ENCODE measurements around the gene NCAN. TPM values are rescaled to one million over a fixed set of nuclear protein-coding genes. Genes with fewer than 3 reads are reported as not detected.

Gene NCAN
- total and polyA plus RNA-seq, 8 donors: 0.03 to 0.14 (median 0.09) TPM; not detected in 2

DNA sequence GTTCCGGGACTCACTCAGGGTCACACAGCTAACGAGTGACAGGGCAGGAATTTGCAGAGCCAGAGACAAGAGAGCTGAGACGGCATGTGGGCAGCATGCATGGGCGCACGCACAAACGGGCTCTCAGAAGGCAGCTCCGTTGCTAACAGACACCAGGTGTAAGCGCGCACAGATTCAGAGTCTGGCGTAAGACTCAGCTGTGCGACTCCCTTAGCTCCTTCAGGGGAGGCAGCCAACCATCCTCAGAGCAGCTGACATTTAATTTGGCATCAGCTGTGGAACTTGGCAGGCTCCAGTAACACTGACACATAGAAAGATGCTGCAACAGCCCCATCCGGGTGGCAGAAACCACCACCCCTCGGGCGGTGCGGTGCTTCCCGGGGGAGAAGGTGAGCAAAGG is 68.8 kb downstream of the NCAN start:
- ATAC-seq (no peak), DNase-seq (peak in 1 of 4 donors; percentile 19)
- H3K27ac ChIP-seq: no peak overlapping the region
- TF ChIP-seq, protein P1, sequence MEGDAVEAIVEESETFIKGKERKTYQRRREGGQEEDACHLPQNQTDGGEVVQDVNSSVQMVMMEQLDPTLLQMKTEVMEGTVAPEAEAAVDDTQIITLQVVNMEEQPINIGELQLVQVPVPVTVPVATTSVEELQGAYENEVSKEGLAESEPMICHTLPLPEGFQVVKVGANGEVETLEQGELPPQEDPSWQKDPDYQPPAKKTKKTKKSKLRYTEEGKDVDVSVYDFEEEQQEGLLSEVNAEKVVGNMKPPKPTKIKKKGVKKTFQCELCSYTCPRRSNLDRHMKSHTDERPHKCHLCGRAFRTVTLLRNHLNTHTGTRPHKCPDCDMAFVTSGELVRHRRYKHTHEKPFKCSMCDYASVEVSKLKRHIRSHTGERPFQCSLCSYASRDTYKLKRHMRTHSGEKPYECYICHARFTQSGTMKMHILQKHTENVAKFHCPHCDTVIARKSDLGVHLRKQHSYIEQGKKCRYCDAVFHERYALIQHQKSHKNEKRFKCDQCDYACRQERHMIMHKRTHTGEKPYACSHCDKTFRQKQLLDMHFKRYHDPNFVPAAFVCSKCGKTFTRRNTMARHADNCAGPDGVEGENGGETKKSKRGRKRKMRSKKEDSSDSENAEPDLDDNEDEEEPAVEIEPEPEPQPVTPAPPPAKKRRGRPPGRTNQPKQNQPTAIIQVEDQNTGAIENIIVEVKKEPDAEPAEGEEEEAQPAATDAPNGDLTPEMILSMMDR (IDR thresholded peaks at IDR 0.05): no peak
- no peak overlapping the region for H3K4me3 ChIP-seq
- no peaks in the 10 kb centered on the region for H3K9me3 ChIP-seq
- no peaks in the 10 kb centered on the region for H3K27me3 ChIP-seq
- peaks cover 0 to 100% of the 10 kb centered on the region in 2 donors for H3K36me3 ChIP-seq
- intact Hi-C loops (cut with DNase I): no loop called here
- H3K4me1 ChIP-seq: no peaks in the 10 kb centered on the region

DNA sequence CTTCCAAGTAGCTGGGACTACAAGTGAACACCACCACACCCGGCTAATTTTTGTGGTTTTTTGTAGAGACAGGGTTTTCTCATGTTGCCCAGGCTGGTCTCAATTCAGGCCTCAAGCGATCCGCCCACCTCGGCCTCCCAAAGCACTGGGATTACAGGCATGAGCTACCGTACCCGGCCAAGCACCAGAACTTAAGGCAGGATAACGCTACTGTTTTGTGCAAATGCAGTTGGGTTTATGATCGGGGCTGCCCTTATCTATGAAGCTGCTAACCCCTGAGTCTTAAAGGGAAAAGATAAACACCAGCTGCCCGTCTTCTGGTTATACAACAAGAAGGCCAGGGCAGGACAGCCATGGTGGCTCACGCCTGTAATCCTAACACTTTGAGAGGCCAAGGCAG is 73.9 kb downstream of the NCAN start:
- H3K4me1 ChIP-seq: no peaks in the 10 kb centered on the region
- DNase-seq (no peak), ATAC-seq (no peak)
- H3K27me3 ChIP-seq: no peaks in the 10 kb centered on the region
- intact Hi-C loops (cut with DNase I): no loop called here
- H3K9me3 ChIP-seq: no peaks in the 10 kb centered on the region
- H3K4me3 ChIP-seq: no peak overlapping the region
- TF ChIP-seq, protein P1 (IDR thresholded peaks at IDR 0.05): no peak
- H3K36me3 ChIP-seq: peaks cover 0 to 99% of the 10 kb centered on the region in 2 donors
- no peak overlapping the region for H3K27ac ChIP-seq

GRCh38 chr19:19292607-19293006 is 80.8 kb downstream of the NCAN start:
- no peak overlapping the region for H3K4me3 ChIP-seq
- peaks cover 0 to 6% of the 10 kb centered on the region in 2 donors for H3K9me3 ChIP-seq
- no peak overlapping the region for H3K27ac ChIP-seq
- TF ChIP-seq, protein P1 (IDR thresholded peaks at IDR 0.05): no peak
- intact Hi-C loops (cut with DNase I): no loop called here
- no peaks in the 10 kb centered on the region for H3K4me1 ChIP-seq
- no peak for DNase-seq
- H3K27me3 ChIP-seq: no peaks in the 10 kb centered on the region
- ATAC-seq: no peak
- H3K36me3 ChIP-seq: peaks cover 0 to 98% of the 10 kb centered on the region in 2 donors

DNA sequence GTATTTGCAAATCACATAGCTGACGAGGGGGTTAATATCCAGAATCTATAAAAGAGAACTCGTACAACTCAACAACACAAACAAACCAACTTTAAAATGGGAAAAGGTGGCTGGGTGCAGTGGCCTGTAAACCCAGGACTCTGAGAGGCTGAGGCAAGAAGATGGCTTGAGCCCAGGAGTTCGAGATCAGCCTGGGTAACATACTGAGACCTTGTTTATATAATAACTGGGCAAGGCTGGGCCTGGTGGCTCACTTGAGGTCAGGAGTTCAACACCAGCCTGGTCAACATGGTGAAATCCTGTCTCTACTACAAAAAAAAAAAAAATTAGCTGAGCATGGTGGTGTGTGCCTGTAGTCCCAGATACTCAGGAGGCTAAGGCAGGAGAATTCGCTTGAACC is 83.2 kb downstream of the NCAN start:
- no peak for DNase-seq
- TF ChIP-seq, protein P1 (IDR thresholded peaks at IDR 0.05): no peak
- no peak for ATAC-seq
- Histone ChIP-seq H3K9me3 (peaks cover 0 to 6% of the 10 kb centered on the region in 2 donors), H3K27ac (no peak overlapping the region), H3K36me3 (peaks cover 0 to 93% of the 10 kb centered on the region in 2 donors), H3K4me1 (no peaks in the 10 kb centered on the region), H3K27me3 (no peaks in the 10 kb centered on the region), H3K4me3 (no peak overlapping the region)
- intact Hi-C loops (cut with DNase I): no loop called here

DNA sequence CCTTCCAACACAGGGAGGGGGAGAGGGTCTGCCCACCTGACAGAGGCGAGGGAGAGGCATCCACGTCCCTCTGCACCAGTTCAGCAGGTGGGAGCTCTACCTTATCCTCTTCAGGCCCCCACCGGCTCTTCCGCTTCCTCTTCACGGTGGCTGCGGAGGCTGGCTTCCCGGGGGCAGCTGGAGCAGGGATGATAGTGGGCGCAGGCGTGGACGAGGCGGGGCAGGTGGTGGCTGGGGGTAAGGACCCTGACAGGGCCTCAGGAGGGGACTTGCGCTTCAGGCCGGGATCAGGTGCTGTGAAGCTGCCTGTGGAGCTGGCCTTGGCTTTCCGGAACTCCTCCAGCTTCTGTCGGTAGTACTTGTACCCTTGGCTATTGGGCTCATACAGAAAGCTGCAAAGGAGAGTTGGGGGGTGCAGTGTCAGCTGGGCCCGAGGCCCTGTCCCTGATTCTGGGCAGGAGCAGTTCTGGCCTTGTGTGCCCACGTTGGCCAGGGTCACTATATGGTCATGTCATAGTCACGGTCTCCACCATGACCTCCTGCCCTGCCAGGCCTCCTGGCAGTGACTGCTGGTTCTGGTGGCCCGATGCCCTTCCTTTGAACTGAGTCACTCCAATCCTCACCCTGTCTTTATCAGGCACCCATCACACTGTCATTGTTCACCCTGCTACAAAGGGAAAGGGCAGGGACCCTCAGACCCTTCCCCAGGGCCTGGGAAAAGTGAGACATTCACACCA is 85.4 kb downstream of the NCAN start:
- intact Hi-C loops (cut with DNase I): no loop called here
- Histone ChIP-seq H3K27ac (no peak overlapping the region), H3K4me1 (no peaks in the 10 kb centered on the region), H3K27me3 (no peaks in the 10 kb centered on the region), H3K4me3 (no peak overlapping the region), H3K9me3 (peaks cover 0 to 6% of the 10 kb centered on the region in 2 donors), H3K36me3 (peaks cover 0 to 95% of the 10 kb centered on the region in 2 donors)
- TF ChIP-seq, protein P1 (IDR thresholded peaks at IDR 0.05): no peak
- DNase-seq (no peak), ATAC-seq (no peak)

All from left lung (tissue), 10 donors.